D721Med (cell line): ENCODE measurements around the gene TMEM169.

Source experiments
- DNase-seq: peaks from one replicate; pipeline ENCODE4 v3.0.0; 2011; ENCODE audit warnings: low spot score; ENCODE audit not compliant: insufficient read length
- FAIRE-seq: peaks from 2 replicates; lab custom pipeline; 2011; peaks lifted over from hg19 to GRCh38; lab: Jason Lieb, UNC
- TF ChIP-seq, protein P1 (sequence below): IDR thresholded peaks from 2 replicates; pipeline ENCODE4 v1.5.1; 2012; ENCODE audit warnings: mild to moderate bottlenecking, control low read depth; ENCODE audit not compliant: insufficient read depth; ENCODE audit errors: missing control alignments

TMEM169 gene

GRCh38 chr2:216057688-216058193 is 24.0 kb upstream of the TMEM169 start:
- TF ChIP-seq, protein P1, sequence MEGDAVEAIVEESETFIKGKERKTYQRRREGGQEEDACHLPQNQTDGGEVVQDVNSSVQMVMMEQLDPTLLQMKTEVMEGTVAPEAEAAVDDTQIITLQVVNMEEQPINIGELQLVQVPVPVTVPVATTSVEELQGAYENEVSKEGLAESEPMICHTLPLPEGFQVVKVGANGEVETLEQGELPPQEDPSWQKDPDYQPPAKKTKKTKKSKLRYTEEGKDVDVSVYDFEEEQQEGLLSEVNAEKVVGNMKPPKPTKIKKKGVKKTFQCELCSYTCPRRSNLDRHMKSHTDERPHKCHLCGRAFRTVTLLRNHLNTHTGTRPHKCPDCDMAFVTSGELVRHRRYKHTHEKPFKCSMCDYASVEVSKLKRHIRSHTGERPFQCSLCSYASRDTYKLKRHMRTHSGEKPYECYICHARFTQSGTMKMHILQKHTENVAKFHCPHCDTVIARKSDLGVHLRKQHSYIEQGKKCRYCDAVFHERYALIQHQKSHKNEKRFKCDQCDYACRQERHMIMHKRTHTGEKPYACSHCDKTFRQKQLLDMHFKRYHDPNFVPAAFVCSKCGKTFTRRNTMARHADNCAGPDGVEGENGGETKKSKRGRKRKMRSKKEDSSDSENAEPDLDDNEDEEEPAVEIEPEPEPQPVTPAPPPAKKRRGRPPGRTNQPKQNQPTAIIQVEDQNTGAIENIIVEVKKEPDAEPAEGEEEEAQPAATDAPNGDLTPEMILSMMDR: no peak
- FAIRE-seq (no peak), DNase-seq (no peak)

GRCh38 chr2:216059233-216059834 is 22.4 kb upstream of the TMEM169 start:
- TF ChIP-seq, protein P1: no peak
- DNase-seq: no peak
- no peak for FAIRE-seq

- DNase-seq (no peak), FAIRE-seq (no peak)
- TF ChIP-seq, protein P1: peak; percentile 29
These were observed 17.6 kb upstream of the TMEM169 start for GRCh38 chr2:216064014-216064630.

GRCh38 chr2:216064665-216065064 is 17.1 kb upstream of the TMEM169 start:
- DNase-seq (no peak), FAIRE-seq (no peak)
- TF ChIP-seq, protein P1: no peak

- DNase-seq (no peak), FAIRE-seq (no peak)
These were observed 15.5 kb upstream of the TMEM169 start for GRCh38 chr2:216066230-216066629.

DNA sequence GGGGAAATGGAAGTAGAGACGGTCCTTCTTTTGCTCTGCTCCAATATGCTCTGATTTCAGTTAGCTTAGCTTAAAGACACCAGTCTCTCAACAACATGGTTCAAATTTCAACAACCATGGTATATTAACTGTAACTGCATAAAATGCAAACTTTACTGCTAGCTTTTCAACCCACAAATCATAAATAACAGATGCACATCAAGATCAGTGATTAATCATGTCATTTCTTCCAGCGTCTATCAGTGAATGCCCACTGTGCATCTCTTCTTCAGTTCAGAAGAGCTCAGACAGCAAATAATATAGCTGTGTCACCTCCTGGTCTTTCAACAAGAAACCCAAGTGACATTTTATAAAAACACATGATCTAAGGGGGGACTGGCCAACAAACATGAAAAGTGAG is 12.7 kb upstream of the TMEM169 start:
- DNase-seq: no peak
- TF ChIP-seq, protein P1: no peak
- FAIRE-seq: no peak

More at GRCh38 chr2:216066230-216066629, 15.5 kb upstream of the TMEM169 start:
- TF ChIP-seq, protein P1: no peak

DNA sequence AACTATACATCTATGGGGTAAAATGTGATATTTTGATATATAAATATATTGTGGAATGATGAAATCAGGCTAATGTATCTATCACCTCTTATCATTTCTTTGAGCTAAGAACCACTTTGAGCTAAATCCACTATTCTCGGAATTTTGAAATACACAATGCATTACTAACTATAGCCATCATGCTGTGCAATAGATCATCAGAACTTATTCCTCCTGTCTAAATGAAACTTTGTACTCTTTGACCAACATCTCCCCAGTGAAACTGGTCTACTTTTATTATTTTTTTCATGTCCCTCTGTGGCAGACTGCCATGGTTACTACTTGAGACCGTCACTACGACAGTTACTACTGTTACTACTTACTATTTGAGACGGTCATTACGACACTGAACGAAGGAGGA is 11.5 kb upstream of the TMEM169 start:
- TF ChIP-seq, protein P1: no peak
- FAIRE-seq: no peak
- DNase-seq: no peak
